ENCODE measurements around the gene ST7. TPM values are rescaled to one million over a fixed set of nuclear protein-coding genes. Genes with fewer than 3 reads are reported as not detected.

ST7 gene
- total RNA-seq, 1 donor from 2014 or later, result 39.3 TPM

DNA sequence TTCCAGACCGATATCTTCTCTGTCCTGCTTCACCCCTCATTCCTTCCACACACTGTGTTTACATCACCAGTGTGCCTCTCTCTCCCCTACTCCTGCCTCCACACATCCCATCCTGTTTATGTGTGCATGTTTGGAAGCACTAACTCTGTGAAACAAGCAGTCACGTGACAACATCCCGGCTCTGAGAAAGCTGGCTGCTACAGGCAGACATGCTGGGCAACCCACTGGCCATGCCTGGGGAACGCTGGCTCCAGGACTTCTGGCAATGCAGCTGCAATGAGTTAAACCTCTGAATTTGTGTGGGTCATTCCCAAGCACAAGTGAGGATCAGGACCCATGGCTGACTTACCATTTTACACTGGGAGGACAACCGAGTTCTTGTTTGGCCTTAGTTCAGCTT is 295.5 kb downstream of the ST7 start:
- Histone ChIP-seq H3K79me2 (ENCODE audit: insufficient read depth, low read length) (no peaks in the 10 kb centered on the region), H2AFZ (ENCODE audit: low read depth, low read length) (peak overlapping the region; percentile 12), H3K4me1 (ENCODE audit: insufficient read depth, low read length) (peaks cover 17% of the 10 kb centered on the region), H3K4me2 (ENCODE audit: low read length) (no peak overlapping the region), H3K36me3 (ENCODE audit: insufficient read depth, low read length) (no peaks in the 10 kb centered on the region), H3K9me3 (ENCODE audit: insufficient read depth, low read depth, low read length) (no peaks in the 10 kb centered on the region), H3K9ac (ENCODE audit: low read length) (no peak overlapping the region), H3K27ac (ENCODE audit: low read depth, low read length) (no peak overlapping the region), H4K20me1 (ENCODE audit: insufficient read depth, low read length) (no peaks in the 10 kb centered on the region), H3K4me3 (ENCODE audit: insufficient read depth, low read depth, low read length) (no peak overlapping the region), H3K27me3 (ENCODE audit: insufficient read depth, low read length) (no peaks in the 10 kb centered on the region)
- peaks cover 2% of the 10 kb centered on the region for H3K27me3 Mint-ChIP-seq (ENCODE audit: low read depth, unreplicated experiment)
- H3K4me1 Mint-ChIP-seq (ENCODE audit: low read depth, unreplicated experiment), result peaks cover 35% of the 10 kb centered on the region
- no peak for FAIRE-seq
- no peak overlapping the region for H3K27ac Mint-ChIP-seq (ENCODE audit: unreplicated experiment)
- no peaks in the 10 kb centered on the region for H3K36me3 Mint-ChIP-seq (ENCODE audit: low read depth, unreplicated experiment)
- H3K4me3 Mint-ChIP-seq (ENCODE audit: unreplicated experiment), result no peak overlapping the region
- TF ChIP-seq EZH2 (IDR thresholded peaks at IDR 0.05; ENCODE audit: insufficient read depth, low read length), result no peak
- TF ChIP-seq CTCF (IDR thresholded peaks at IDR 0.05; ENCODE audit: insufficient read depth, low read depth, low read length), result no peak
- peak; percentile 25 for DNase-seq (ENCODE audit: low read depth)
- peaks cover 5% of the 10 kb centered on the region for H3K9me3 Mint-ChIP-seq (ENCODE audit: unreplicated experiment)

GRCh38 chr7:117249696-117250095 is 296.4 kb downstream of the ST7 start:
- no peak for DNase-seq (ENCODE audit: low read depth)
- TF ChIP-seq EZH2 (IDR thresholded peaks at IDR 0.05; ENCODE audit: insufficient read depth, low read length) (no peak), CTCF (IDR thresholded peaks at IDR 0.05; ENCODE audit: insufficient read depth, low read depth, low read length) (no peak)

GRCh38 chr7:117250245-117250644 is 296.9 kb downstream of the ST7 start:
- H3K79me2 ChIP-seq (ENCODE audit: insufficient read depth, low read length), result no peaks in the 10 kb centered on the region
- H3K9me3 ChIP-seq (ENCODE audit: insufficient read depth, low read depth, low read length), result no peaks in the 10 kb centered on the region
- H3K9ac ChIP-seq (ENCODE audit: low read length), result no peak overlapping the region
- H3K4me1 ChIP-seq (ENCODE audit: insufficient read depth, low read length), result peaks cover 17% of the 10 kb centered on the region
- no peak overlapping the region for H2AFZ ChIP-seq (ENCODE audit: low read depth, low read length)
- H3K36me3 ChIP-seq (ENCODE audit: insufficient read depth, low read length), result no peaks in the 10 kb centered on the region
- DNase-seq (ENCODE audit: low read depth) (no peak), FAIRE-seq (no peak)
- no peaks in the 10 kb centered on the region for H4K20me1 ChIP-seq (ENCODE audit: insufficient read depth, low read length)
- peak overlapping the region; percentile 84 for H3K27ac ChIP-seq (ENCODE audit: low read depth, low read length)
- Mint-ChIP-seq H3K4me1 (ENCODE audit: low read depth, unreplicated experiment) (peaks cover 35% of the 10 kb centered on the region), H3K9me3 (ENCODE audit: unreplicated experiment) (peaks cover 7% of the 10 kb centered on the region), H3K27ac (ENCODE audit: unreplicated experiment) (no peak overlapping the region), H3K4me3 (ENCODE audit: unreplicated experiment) (no peak overlapping the region), H3K36me3 (ENCODE audit: low read depth, unreplicated experiment) (no peaks in the 10 kb centered on the region), H3K27me3 (ENCODE audit: low read depth, unreplicated experiment) (peaks cover 5% of the 10 kb centered on the region)
- H3K4me3 ChIP-seq (ENCODE audit: insufficient read depth, low read depth, low read length), result no peak overlapping the region
- TF ChIP-seq EZH2 (IDR thresholded peaks at IDR 0.05; ENCODE audit: insufficient read depth, low read length) (no peak), CTCF (IDR thresholded peaks at IDR 0.05; ENCODE audit: insufficient read depth, low read depth, low read length) (no peak)
- no peak overlapping the region for H3K4me2 ChIP-seq (ENCODE audit: low read length)
- no peaks in the 10 kb centered on the region for H3K27me3 ChIP-seq (ENCODE audit: insufficient read depth, low read length)

More at GRCh38 chr7:117249696-117250095, 296.4 kb downstream of the ST7 start:
- Histone ChIP-seq H3K4me2 (ENCODE audit: low read length) (no peak overlapping the region), H3K36me3 (ENCODE audit: insufficient read depth, low read length) (no peaks in the 10 kb centered on the region), H3K27ac (ENCODE audit: low read depth, low read length) (no peak overlapping the region), H3K79me2 (ENCODE audit: insufficient read depth, low read length) (no peaks in the 10 kb centered on the region), H4K20me1 (ENCODE audit: insufficient read depth, low read length) (no peaks in the 10 kb centered on the region), H3K9ac (ENCODE audit: low read length) (no peak overlapping the region), H3K4me3 (ENCODE audit: insufficient read depth, low read depth, low read length) (no peak overlapping the region), H3K9me3 (ENCODE audit: insufficient read depth, low read depth, low read length) (no peaks in the 10 kb centered on the region), H3K27me3 (ENCODE audit: insufficient read depth, low read length) (no peaks in the 10 kb centered on the region), H3K4me1 (ENCODE audit: insufficient read depth, low read length) (peaks cover 17% of the 10 kb centered on the region), H2AFZ (ENCODE audit: low read depth, low read length) (no peak overlapping the region)
- no peak overlapping the region for H3K4me3 Mint-ChIP-seq (ENCODE audit: unreplicated experiment)
- H3K4me1 Mint-ChIP-seq (ENCODE audit: low read depth, unreplicated experiment), result peaks cover 35% of the 10 kb centered on the region
- no peaks in the 10 kb centered on the region for H3K36me3 Mint-ChIP-seq (ENCODE audit: low read depth, unreplicated experiment)
- peak overlapping the region; percentile 56 for H3K27ac Mint-ChIP-seq (ENCODE audit: unreplicated experiment)
- peaks cover 2% of the 10 kb centered on the region for H3K27me3 Mint-ChIP-seq (ENCODE audit: low read depth, unreplicated experiment)
- no peak for FAIRE-seq
- H3K9me3 Mint-ChIP-seq (ENCODE audit: unreplicated experiment), result peaks cover 5% of the 10 kb centered on the region
